Measurements from ENCODE around the gene FAM131A. TPM values are rescaled to one million over a fixed set of nuclear protein-coding genes. Genes with fewer than 3 reads are reported as not detected.

FAM131A gene
- total and polyA plus RNA-seq, 10 of the 15 experiments (the other 5 are each of a cell fraction or from before 2014, with no cell fraction given), result 0.31 to 4.5 (median 1.5) TPM

DNA sequence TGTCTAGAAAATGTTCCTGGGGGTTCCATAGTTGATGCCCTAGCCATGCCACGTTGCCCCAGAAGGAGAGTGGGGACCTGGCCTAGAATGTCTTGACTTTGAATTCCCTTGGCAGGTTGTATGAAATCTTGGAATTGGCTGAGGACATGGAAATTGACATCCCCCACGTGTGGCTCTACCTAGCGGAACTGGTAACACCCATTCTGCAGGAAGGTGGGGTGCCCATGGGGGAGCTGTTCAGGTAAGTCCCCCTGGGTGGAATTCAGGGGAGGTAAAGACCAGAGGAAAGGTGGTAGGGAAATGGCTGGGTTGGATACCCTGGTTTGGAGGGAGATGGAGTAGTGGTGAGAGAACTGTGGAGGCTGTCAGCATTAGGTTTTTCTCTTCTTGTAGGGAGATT is 8.9 kb upstream of the FAM131A start:
- no peaks in the 10 kb centered on the region for H3K27me3 ChIP-seq (replicated peaks in 1 of 2; ENCODE audit: control insufficient read depth in 2 of 2, insufficient read depth in 2 of 2, low read length in 1 of 2)
- no peaks in the 10 kb centered on the region; the same call in 1 of the 2 replicates for H4K20me1 ChIP-seq (ENCODE audit: control insufficient read depth, insufficient read depth)
- in situ Hi-C loops (cut with MboI), result no loop called here
- FAIRE-seq (no peak), DNase-seq (ENCODE audit: low read depth, low spot score) (no peak), ATAC-seq (no peak)
- no peak overlapping the region for H3K9ac ChIP-seq (ENCODE audit: control insufficient read depth, insufficient read depth, low read length)
- no peak overlapping the region for H3K4me3 ChIP-seq
- no peak overlapping the region for H3K27ac ChIP-seq (ENCODE audit: control insufficient read depth, insufficient read depth)
- no peaks in the 10 kb centered on the region; the same call in 1 of the 2 replicates for H3K79me2 ChIP-seq (ENCODE audit: control insufficient read depth, insufficient read depth, low read length)
- ChIA-PET SMC1A (ENCODE audit: uncharacterized antibody, unreplicated experiment) (no interaction called here), CTCF (no interaction called here), RAD21 (ENCODE audit: unreplicated experiment) (no interaction called here), POLR2A (no interaction called here)
- no peak overlapping the region for H3K4me2 ChIP-seq (ENCODE audit: control insufficient read depth, insufficient read depth)
- BruUV-seq (replicated peaks), result no TSS peak
- H3K36me3 ChIP-seq (ENCODE audit: control insufficient read depth in 2 of 2, insufficient read depth in 2 of 2, low read length in 1 of 2), result peaks cover 58 to 74% of the 10 kb centered on the region in 2 experiments
- H3K4me1 ChIP-seq (ENCODE audit: control insufficient read depth, insufficient read depth, low read length), result no peaks in the 10 kb centered on the region
- H3K9me3 ChIP-seq (replicated peaks; ENCODE audit: control insufficient read depth, insufficient read depth, low read length), result no peaks in the 10 kb centered on the region
- 30% methylated on average over 3 of the region's 3 CpGs for WGBS (ENCODE audit: insufficient coverage, insufficient replicate concordance, low lambda C conversion rate, missing lambda C conversion rate)
- no peak overlapping the region for H2AFZ ChIP-seq (ENCODE audit: control insufficient read depth, low read depth, low read length)
- intact Hi-C loops (cut with micrococcal nuclease; ENCODE audit: unreplicated experiment), result no loop called here
- TF ChIP-seq TCF3 (IDR thresholded peaks at IDR 0.05; ENCODE audit: borderline replicate concordance, insufficient read depth, low read depth, low read length), result no peak
- TF ChIP-seq NFIC (IDR thresholded peaks at IDR 0.05; ENCODE audit: low read depth, low read length), result no peak
- no peak for TF ChIP-seq SIN3A (IDR thresholded peaks at IDR 0.05; ENCODE audit: low read depth, low read length)
- TF ChIP-seq EED (IDR thresholded peaks at IDR 0.05; ENCODE audit: low read depth), result no peak
- TF ChIP-seq CEBPZ (IDR thresholded peaks at IDR 0.05; ENCODE audit: low read depth, low read length), result no peak
- TF ChIP-seq PBX3 (IDR thresholded peaks at IDR 0.05; ENCODE audit: insufficient replicate concordance, low read depth, low read length), result no peak
- TF ChIP-seq ZNF217 (IDR thresholded peaks at IDR 0.05), result no peak
- no peak for TF ChIP-seq SREBF1 (IDR thresholded peaks at IDR 0.05; ENCODE audit: low read length)
- no peak for TF ChIP-seq YBX1 (IDR thresholded peaks at IDR 0.05)
- TF ChIP-seq, protein P1, sequence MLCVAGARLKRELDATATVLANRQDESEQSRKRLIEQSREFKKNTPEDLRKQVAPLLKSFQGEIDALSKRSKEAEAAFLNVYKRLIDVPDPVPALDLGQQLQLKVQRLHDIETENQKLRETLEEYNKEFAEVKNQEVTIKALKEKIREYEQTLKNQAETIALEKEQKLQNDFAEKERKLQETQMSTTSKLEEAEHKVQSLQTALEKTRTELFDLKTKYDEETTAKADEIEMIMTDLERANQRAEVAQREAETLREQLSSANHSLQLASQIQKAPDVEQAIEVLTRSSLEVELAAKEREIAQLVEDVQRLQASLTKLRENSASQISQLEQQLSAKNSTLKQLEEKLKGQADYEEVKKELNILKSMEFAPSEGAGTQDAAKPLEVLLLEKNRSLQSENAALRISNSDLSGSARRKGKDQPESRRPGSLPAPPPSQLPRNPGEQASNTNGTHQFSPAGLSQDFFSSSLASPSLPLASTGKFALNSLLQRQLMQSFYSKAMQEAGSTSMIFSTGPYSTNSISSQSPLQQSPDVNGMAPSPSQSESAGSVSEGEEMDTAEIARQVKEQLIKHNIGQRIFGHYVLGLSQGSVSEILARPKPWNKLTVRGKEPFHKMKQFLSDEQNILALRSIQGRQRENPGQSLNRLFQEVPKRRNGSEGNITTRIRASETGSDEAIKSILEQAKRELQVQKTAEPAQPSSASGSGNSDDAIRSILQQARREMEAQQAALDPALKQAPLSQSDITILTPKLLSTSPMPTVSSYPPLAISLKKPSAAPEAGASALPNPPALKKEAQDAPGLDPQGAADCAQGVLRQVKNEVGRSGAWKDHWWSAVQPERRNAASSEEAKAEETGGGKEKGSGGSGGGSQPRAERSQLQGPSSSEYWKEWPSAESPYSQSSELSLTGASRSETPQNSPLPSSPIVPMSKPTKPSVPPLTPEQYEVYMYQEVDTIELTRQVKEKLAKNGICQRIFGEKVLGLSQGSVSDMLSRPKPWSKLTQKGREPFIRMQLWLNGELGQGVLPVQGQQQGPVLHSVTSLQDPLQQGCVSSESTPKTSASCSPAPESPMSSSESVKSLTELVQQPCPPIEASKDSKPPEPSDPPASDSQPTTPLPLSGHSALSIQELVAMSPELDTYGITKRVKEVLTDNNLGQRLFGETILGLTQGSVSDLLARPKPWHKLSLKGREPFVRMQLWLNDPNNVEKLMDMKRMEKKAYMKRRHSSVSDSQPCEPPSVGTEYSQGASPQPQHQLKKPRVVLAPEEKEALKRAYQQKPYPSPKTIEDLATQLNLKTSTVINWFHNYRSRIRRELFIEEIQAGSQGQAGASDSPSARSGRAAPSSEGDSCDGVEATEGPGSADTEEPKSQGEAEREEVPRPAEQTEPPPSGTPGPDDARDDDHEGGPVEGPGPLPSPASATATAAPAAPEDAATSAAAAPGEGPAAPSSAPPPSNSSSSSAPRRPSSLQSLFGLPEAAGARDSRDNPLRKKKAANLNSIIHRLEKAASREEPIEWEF (IDR thresholded peaks at IDR 0.05; ENCODE audit: insufficient replicate concordance, low read depth, low read length), result no peak
- TF ChIP-seq POLR2AphosphoS2 (IDR thresholded peaks at IDR 0.05; ENCODE audit: low read depth, low read length), result no peak
